ENCODE data around the gene CRYGS. TPM values are rescaled to one million over a fixed set of nuclear protein-coding genes. Genes with fewer than 3 reads are reported as not detected.
"Not testable (repeated sequence)": the region's sequence is repeated elsewhere in the genome, so short reads cannot be mapped to it uniquely, and the experiment has no call there.

The CRYGS gene
- total RNA-seq, 1 experiment from 2014 or later, result 2.3 TPM

GRCh38 chr3:186564586-186564985, 20.4 kb upstream of the CRYGS start:
- no peak for DNase-seq (ENCODE audit: extremely low read depth, low read depth)

- no peak for DNase-seq (ENCODE audit: extremely low read depth, low read depth)
Observed at GRCh38 chr3:186552408-186553031, 8.3 kb upstream of the CRYGS start.

- no peak for DNase-seq (ENCODE audit: extremely low read depth, low read depth)
Observed at GRCh38 chr3:186551387-186551786, 7.2 kb upstream of the CRYGS start.

- no peak for DNase-seq (ENCODE audit: extremely low read depth, low read depth)
Observed at GRCh38 chr3:186549497-186549896, 5.3 kb upstream of the CRYGS start.

- DNase-seq (ENCODE audit: extremely low read depth, low read depth), result no peak
Observed at GRCh38 chr3:186540835-186541226, 3.3 kb downstream of the CRYGS start.

DNA sequence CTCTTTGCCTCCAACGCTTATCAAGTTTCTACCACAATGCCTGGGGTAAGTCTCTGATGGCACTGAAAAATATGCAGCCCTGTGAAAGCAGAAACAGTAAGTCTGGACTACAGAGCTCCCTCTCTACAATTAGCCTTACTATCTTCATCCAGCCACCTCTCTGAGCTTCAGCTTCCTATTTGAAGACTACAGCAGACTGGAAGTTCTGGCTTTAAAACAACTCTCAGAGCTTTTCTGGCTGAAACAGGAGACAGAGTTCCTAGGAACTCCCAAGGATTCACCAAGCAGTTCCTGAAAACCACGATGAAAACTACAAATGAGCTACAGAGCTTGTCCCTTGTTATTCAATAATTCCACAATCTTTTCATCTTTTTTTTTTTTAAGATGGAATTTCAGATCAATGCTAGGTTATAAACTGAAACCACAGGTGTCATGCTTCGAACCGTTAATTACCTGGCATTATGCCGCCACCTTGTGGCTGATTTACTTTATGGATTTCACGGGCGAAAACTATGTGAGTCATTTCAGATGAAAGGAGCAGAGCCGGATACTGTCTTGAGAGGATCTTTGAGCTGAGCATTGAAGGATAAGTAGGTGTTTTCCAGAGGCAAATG, 3.9 kb downstream of the CRYGS start:
- DNase-seq (ENCODE audit: extremely low read depth, low read depth), result peak; percentile 70

GRCh38 chr3:186538779-186539178, 5.4 kb downstream of the CRYGS start:
- no peak for DNase-seq (ENCODE audit: extremely low read depth, low read depth)

DNA sequence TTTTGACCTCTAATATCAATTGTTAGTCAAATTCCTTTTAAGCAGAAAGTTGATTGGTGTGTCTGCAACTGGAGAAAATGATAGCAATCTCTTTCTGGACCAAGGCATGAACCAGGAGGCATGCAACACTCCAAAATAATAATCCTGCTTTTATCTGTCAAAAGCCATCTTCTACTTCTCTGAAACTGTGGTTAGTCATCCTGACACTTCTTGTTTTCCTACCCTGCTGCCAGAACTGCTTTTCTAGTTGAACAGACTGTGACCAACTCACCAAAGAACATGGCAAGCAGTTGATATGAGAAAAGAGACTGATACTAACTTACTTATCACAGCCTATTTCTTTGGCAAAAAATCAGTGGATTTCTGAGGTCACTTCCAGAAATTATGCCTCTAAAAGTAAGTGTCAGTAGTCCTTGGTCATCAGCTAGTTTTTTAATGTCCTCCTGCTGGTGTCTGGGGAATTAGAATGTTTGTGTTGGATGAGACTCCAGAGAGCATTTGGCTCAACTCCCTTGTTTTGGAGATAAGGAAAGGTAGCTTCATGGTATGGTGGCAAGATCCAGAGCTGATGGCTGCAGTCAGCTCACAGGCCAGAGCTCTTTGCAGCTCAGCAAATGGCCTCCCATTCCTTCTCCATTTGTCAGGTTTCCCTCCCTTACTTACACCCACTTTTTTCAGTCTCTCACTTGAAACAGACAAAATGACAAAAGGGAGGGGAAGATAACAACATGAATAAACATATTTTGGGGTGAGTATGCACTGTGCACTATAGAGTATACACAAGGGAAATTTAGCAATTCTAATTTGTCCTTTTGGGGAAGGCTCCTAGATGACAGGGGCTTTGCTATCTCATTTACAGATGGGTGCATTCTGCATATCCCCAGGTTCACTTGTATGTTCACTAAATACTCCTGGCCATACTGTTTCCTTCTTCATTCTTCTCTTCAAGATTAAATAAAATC, 7.0 kb downstream of the CRYGS start:
- no peak for DNase-seq (ENCODE audit: extremely low read depth, low read depth)

DNA sequence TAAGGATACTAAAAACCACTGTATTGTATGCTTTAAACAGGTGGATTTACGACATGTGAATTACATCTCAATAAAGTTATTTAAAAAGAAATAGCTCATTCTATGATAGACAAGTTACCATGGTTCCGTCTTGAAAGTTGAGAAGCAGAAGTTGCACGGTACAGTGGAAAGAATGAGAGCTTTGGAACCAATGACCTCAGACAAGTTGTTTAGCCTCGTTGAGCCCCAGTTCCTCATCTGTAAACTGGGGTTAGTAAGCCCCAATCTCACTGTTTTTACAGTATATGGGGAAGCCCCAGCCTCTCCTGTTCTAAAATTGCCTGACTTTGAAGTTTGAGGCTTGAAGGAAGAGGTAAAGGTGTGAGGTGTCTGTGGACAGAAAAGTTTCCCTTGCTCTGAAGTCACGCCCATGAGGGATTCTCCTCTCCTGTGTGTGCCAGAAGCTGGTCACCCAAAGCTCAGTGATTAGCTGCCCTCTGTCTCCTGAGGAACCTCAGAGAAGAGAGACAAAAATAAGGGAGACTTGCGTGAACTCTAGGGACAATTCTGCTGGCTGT, 10.0 kb downstream of the CRYGS start:
- DNase-seq (ENCODE audit: extremely low read depth, low read depth), result no peak

- no peak for DNase-seq (ENCODE audit: extremely low read depth, low read depth)
Observed at GRCh38 chr3:186532598-186533072, 11.5 kb downstream of the CRYGS start.

DNA sequence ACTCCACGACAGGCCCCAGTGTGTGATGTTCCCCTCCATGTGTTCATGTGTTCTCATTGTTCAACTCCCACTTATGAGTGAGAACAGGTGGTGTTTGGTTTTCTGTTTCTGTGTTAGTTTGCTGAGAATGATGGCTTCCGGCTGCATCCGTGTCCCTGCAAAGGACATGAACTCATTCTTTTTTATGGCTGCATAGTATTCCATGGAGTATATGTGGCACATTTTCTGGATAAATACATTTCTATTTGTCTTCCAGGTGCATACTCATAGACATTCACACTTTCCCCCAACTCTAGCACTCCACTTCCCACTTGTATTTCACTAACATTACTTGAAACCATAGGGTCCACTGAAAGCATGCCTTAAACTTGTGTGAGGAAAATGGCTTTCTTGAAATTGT, 12.5 kb downstream of the CRYGS start:
- DNase-seq (ENCODE audit: extremely low read depth, low read depth), result not testable (repeated sequence)

- DNase-seq (ENCODE audit: extremely low read depth, low read depth), result no peak
Observed at GRCh38 chr3:186530415-186530814, 13.8 kb downstream of the CRYGS start.

DNA sequence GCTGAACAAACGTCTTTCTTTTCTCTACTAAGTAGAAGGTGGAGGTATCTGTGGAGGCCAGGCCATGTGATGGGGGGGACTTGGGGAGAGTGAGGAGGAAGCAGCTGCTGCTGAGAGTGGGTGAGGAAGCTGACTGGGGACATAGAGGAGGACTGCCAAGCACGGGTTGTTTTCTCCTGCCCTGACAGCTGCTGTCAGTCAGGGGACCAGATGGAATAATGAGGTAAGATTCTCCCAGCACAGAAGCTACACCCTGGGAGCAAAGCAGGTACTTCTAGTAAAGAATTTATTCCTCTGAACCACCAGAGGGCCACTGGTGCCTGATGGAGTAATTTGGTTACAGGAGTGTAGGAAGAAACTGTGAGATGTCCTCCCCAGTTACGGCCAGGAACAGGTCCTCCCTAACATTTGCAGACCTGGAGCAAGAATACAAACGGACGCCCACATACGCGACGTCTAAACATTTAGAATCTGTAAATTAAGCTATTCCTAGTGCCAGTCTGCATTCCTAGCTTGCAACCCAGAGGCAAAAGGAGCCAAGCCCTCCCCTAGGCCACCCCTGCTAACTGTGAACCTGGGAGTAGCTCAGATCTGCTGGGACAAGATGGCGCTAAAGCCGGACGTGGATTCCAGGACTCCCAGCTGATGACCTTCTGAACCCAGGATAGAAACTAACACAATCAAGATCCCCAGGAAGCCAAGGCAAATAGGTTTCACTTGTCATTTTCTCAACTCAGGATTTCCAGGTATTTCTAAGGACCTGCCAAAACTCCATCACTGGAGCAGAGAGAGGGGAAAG, 14.8 kb downstream of the CRYGS start:
- no peak for DNase-seq (ENCODE audit: extremely low read depth, low read depth)

DNA sequence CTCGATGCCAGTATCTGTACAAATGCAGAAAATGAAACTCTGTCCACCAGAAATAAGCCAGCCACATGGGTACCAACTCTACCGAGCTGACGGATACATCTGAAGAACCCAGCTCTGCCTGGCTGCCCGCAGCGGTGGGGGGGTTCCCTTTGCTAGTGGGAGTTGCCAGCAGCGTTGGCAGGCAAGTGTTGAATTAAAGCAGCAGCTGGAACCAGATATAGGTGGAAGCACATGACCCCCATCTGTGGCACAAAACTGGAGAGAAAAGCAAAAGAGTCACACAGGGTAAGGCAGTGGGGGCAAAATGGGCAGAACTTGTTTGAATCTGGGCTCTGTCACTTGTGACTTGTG, 17.9 kb downstream of the CRYGS start:
- DNase-seq (ENCODE audit: extremely low read depth, low read depth), result no peak

GRCh38 chr3:186525369-186526255, 18.6 kb downstream of the CRYGS start:
- no peak for DNase-seq (ENCODE audit: extremely low read depth, low read depth)

DNA sequence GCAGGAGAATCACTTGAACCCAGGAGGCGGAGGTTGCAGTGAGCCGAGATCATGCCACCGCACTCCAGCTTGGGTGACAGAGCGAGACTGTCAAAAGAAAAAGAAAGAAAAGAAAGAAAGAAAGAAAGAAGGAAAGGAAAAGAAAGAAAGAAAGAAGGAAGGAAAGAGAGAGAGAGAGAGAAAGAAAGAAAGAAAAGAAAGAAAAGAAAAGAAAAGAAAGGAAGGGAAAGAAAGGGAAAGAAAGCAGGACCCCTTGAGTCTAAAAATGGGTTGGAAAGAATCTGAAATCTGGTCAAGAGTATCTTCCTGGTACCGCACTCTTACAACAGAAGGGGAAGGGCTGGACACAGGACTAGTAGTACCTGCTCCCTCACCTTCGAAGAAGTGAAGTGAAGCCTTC, 19.6 kb downstream of the CRYGS start:
- DNase-seq (ENCODE audit: extremely low read depth, low read depth), result no peak

- no peak for DNase-seq (ENCODE audit: extremely low read depth, low read depth)
Observed at GRCh38 chr3:186523434-186523833, 20.7 kb downstream of the CRYGS start.

GRCh38 chr3:186523022-186523421, 21.2 kb downstream of the CRYGS start:
- DNase-seq (ENCODE audit: extremely low read depth, low read depth), result no peak

Data from NCI-H460 (cell line).